Fibroblast of gingiva (primary cell): Measurements from ENCODE around the gene ZNF141.
"Not testable (repeated sequence)": the region's sequence is repeated elsewhere in the genome, so short reads cannot be mapped to it uniquely, and the experiment has no call there.

Source experiments
- DNase-seq: peaks from one replicate; pipeline ENCODE4 v3.0.0-alpha.2; 2011; ENCODE audit warnings: low read depth

ZNF141 gene

GRCh38 chr4:337143-337931 is at the start of gene ZNF141:
Gene ZNF141 (plus strand): TSS chr4:337814. CDS start chr4:337984, 170 bp downstream.
- peak; percentile 99 for DNase-seq

- no peak for DNase-seq
These were observed 48.7 kb upstream of the ZNF141 start for GRCh38 chr4:288891-289290.

- no peak for DNase-seq
These were observed 42.9 kb upstream of the ZNF141 start for GRCh38 chr4:294732-295131.

GRCh38 chr4:302381-302780 is 35.2 kb upstream of the ZNF141 start:
- DNase-seq, result no peak

GRCh38 chr4:304516-304915 is 33.1 kb upstream of the ZNF141 start:
- not testable (repeated sequence) for DNase-seq

GRCh38 chr4:304969-305680 is 32.5 kb upstream of the ZNF141 start, which contains the start of gene ZNF732:
Gene ZNF732 (minus strand): TSS chr4:305474. CDS start chr4:305310, 164 bp downstream.
- peak; percentile 62 for DNase-seq

GRCh38 chr4:306551-306961 is 31.1 kb upstream of the ZNF141 start:
- DNase-seq, result no peak

- no peak for DNase-seq
These were observed 27.8 kb upstream of the ZNF141 start for GRCh38 chr4:309807-310206.

GRCh38 chr4:314296-314903 is 23.2 kb upstream of the ZNF141 start:
- DNase-seq, result no peak

- no peak for DNase-seq
These were observed 8.9 kb upstream of the ZNF141 start for GRCh38 chr4:328729-329128.

- DNase-seq, result no peak
These were observed 2.1 kb upstream of the ZNF141 start for GRCh38 chr4:335515-335914.

- peak; percentile 14 for DNase-seq
These were observed 1.3 kb upstream of the ZNF141 start for GRCh38 chr4:336099-336892.

- no peak for DNase-seq
These were observed 796 bp upstream of the ZNF141 start for GRCh38 chr4:336893-337142.

GRCh38 chr4:337932-338758 is 531 bp downstream of the ZNF141 start:
- peak; percentile 34 for DNase-seq

- no peak for DNase-seq
These were observed 1.1 kb downstream of the ZNF141 start for GRCh38 chr4:338759-339097.

- no peak for DNase-seq
These were observed 2.4 kb downstream of the ZNF141 start for GRCh38 chr4:340011-340410.

- DNase-seq, result no peak
These were observed 35.6 kb downstream of the ZNF141 start for GRCh38 chr4:373062-373839.

- DNase-seq, result no peak
These were observed 36.9 kb downstream of the ZNF141 start for GRCh38 chr4:374298-375160.

GRCh38 chr4:384311-385010 is 46.8 kb downstream of the ZNF141 start:
- DNase-seq, result no peak
